NCI-H1105 treated with DMSO at 0.1 percent for 48 hours (cell line): Measurements from ENCODE around the gene UCP3.

Experiments used
- DNase-seq: peaks from one replicate; lab custom pipeline; 2025; lab: John Stamatoyannopoulos, UW

Gene UCP3

GRCh38 chr11:73951797-73952196, 57.1 kb downstream of the UCP3 start:
- DNase-seq = peak; percentile 55

DNA sequence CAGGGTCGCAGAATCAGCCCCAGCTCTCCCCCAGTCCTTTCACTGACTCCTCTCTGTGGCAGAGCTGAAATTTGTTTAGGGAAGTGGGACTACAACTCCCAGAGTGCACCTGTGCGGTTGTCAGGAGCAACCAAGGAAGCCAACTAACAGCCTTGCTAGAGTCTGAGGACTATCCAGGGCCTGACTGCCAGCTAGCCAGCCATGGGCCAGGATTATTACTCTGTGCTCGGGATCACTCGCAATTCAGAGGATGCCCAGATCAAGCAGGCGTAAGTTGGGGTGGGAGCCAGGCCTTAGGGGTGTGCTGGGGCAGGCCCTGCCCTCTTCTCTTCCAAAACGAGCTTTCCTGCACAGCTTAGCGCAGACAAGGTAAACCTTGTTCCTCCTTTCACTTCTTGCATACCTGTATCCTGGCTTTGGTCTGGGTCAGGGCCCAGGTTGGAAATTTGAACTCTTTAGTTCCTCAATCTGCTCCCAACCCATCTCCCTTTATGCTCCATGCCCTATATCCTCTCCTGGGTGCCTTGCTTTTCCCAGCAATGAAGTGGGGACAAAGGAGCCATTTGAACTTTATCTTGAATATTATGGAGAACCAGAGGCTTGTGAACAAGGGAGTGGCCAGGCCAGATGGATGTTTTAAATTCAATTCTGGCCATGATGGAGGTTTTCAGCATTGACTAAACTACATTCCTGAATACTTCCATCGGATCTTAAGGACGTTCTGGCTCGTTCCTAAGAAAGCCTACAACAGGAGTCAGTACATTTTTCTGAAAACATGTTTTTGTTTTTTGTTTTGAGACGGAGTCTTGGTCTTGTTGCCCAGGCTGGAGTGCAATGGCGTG, 57.8 kb downstream of the UCP3 start, which contains the start of gene DNAJB13:
DNAJB13 (plus strand) TSS at position 158 of the 842 bp plus-strand sequence; CDS start at position 202, 44 bp downstream.
- DNase-seq = peak; percentile 39
